ENCODE measurements around the gene KCTD18.

KCTD18 gene

GRCh38 chr2:200459101-200459500 lies 50.8 kb downstream of the KCTD18 start:
- DNase-seq (ENCODE audit: insufficient read length, low spot score) (no peak), FAIRE-seq (peak; percentile 39)

GRCh38 chr2:200456567-200456966 lies 53.3 kb downstream of the KCTD18 start:
- DNase-seq (ENCODE audit: insufficient read length, low spot score) (no peak), FAIRE-seq (no peak)

GRCh38 chr2:200455958-200456421 lies 53.9 kb downstream of the KCTD18 start:
- FAIRE-seq (peak; percentile 64), DNase-seq (ENCODE audit: insufficient read length, low spot score) (no peak)

GRCh38 chr2:200454927-200455801 lies 54.7 kb downstream of the KCTD18 start:
- DNase-seq (ENCODE audit: insufficient read length, low spot score): no peak
- peak; percentile 76 for FAIRE-seq

GRCh38 chr2:200453853-200454534 lies 55.9 kb downstream of the KCTD18 start:
- FAIRE-seq (peak; percentile 23), DNase-seq (ENCODE audit: insufficient read length, low spot score) (no peak)

- FAIRE-seq (no peak), DNase-seq (ENCODE audit: insufficient read length, low spot score) (no peak)
These were observed 56.6 kb downstream of the KCTD18 start for GRCh38 chr2:200453142-200453852.

GRCh38 chr2:200452377-200452776 lies 57.5 kb downstream of the KCTD18 start:
- DNase-seq (ENCODE audit: insufficient read length, low spot score) (no peak), FAIRE-seq (no peak)

- no peak for FAIRE-seq
- DNase-seq (ENCODE audit: insufficient read length, low spot score): no peak
These were observed 58.4 kb downstream of the KCTD18 start for GRCh38 chr2:200451511-200451910.

GRCh38 chr2:200450288-200450687 lies 59.6 kb downstream of the KCTD18 start:
- FAIRE-seq (no peak), DNase-seq (ENCODE audit: insufficient read length, low spot score) (no peak)

GRCh38 chr2:200449149-200449548 lies 60.7 kb downstream of the KCTD18 start:
- DNase-seq (ENCODE audit: insufficient read length, low spot score) (no peak), FAIRE-seq (no peak)

- no peak for FAIRE-seq
These were observed 61.4 kb downstream of the KCTD18 start for GRCh38 chr2:200448455-200448854.

GRCh38 chr2:200447139-200447855 lies 62.6 kb downstream of the KCTD18 start:
- FAIRE-seq (no peak), DNase-seq (ENCODE audit: insufficient read length, low spot score) (no peak)

More at GRCh38 chr2:200448455-200448854, 61.4 kb downstream of the KCTD18 start:
- no peak for DNase-seq (ENCODE audit: insufficient read length, low spot score)

GRCh38 chr2:200446612-200447011 lies 63.3 kb downstream of the KCTD18 start:
- DNase-seq (ENCODE audit: insufficient read length, low spot score) (no peak), FAIRE-seq (no peak)

GRCh38 chr2:200445284-200445683 lies 64.6 kb downstream of the KCTD18 start:
- DNase-seq (ENCODE audit: insufficient read length, low spot score): no peak
- no peak for FAIRE-seq

GRCh38 chr2:200444530-200444929 lies 65.3 kb downstream of the KCTD18 start:
- DNase-seq (ENCODE audit: insufficient read length, low spot score) (no peak), FAIRE-seq (no peak)

- FAIRE-seq (no peak), DNase-seq (ENCODE audit: insufficient read length, low spot score) (no peak)
These were observed 66.0 kb downstream of the KCTD18 start for GRCh38 chr2:200443916-200444315.

- DNase-seq (ENCODE audit: insufficient read length, low spot score) (no peak), FAIRE-seq (no peak)
These were observed 66.5 kb downstream of the KCTD18 start for GRCh38 chr2:200443376-200443775.

- no peak for FAIRE-seq
- DNase-seq (ENCODE audit: insufficient read length, low spot score): no peak
These were observed 67.4 kb downstream of the KCTD18 start for GRCh38 chr2:200442471-200442870.

GRCh38 chr2:200439981-200440380 lies 69.9 kb downstream of the KCTD18 start:
- FAIRE-seq (no peak), DNase-seq (ENCODE audit: insufficient read length, low spot score) (no peak)

Measured in GM19239 (cell line).